GM19238 (cell line): ENCODE results near the gene RALGAPB.
"Not testable (repeated sequence)": the region's sequence is repeated elsewhere in the genome, so short reads cannot be mapped to it uniquely, and the experiment has no call there.

ENCODE experiments used
- DNase-seq: peaks from one replicate; pipeline ENCODE4 v3.0.0; 2011; ENCODE audit warnings: low spot score; ENCODE audit not compliant: insufficient read length

The RALGAPB gene

DNA sequence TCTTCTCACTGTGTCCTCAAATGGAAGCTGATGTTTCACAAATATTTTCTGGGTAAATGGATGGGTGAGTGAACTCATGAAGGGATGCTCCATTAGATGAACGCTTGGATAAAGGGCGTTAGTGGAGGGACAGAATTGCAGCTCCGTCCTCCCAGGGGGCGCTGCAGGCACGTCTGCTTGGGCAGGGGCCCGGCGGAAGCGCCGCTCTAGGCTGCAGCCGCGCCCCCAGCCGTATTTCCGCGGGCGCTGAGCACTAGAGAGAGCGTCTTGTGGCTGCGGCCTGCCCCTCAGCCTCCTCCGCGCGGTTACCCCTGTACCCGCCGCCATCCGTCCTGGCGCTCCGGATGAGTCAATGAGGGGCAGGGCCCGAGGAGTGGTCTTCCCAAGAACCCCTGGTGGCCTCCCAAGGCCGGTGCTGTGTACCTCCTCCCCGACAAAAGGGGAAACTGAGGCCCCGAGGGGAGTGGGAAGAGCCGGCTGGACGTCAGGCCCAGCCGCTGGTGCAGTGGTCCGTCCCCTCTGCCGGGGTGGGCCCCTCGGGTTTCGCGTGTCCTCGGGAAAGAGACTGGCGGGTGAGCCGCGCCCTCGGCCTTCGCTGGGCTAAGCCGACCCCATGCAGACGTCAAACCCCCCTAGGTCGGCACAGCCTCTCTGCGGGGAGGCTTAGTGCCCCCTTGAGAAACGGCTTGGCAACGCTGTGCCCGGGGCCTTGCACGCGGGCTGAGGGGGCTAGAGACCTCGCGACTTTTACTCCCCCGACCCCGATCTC lies 26.0 kb upstream of the RALGAPB start:
- peak; percentile 84 for DNase-seq

DNA sequence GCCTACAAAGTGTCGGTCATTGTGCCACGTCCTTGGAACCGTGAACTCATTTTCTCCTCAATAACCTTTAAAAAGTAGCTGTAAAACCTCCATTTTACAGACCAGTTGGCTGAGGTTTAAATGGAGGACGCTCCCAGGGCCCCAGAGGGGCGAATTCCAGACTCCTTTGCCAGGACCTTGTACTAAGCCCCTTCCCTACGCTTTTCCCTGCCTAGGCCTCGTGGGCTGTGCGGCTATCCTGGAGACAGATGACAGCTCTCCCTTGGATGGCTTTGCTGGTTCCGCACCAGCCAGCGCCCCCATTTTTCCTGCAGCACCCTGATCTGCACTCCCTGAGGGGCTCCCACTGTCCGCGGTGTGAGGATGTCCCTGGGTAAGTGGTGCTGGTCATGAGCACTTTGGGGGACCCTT lies 25.4 kb upstream of the RALGAPB start:
- DNase-seq = no peak

DNA sequence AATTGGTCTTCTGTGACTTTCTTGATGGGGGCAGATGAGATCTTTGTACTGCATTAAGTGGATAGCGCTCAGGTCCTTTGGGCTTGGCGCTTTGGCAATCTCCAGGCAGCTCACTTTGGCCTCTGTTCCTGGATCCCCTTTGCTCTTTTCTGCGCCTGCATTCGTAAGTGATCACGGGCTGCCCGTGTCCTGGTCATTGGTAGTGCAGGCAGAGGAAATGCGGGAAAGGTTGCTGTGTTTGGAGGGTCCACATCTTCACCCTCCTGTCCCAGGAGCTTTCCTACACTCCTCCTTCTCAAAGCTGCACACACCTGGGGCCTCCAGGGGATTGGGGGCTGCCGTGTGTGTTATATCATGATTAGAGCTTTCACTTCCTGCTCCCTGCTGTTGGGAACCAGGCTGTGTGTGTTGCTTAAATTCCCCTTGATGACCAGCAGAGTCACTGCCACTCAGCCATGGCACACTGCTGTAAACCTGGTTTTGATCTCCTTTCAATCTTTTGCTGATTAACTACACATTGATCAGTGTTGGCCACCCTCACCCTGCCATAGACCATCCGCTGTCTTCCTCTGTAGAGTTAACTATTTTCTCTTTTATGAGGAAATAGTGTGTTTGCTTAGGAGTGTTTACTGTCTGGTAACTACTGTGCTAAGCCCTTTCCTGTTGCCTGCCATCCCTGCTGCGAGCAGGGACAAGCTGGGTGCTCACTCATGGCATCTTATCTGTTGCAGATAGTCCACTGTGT lies 24.5 kb upstream of the RALGAPB start:
- peak; percentile 23 for DNase-seq

DNA sequence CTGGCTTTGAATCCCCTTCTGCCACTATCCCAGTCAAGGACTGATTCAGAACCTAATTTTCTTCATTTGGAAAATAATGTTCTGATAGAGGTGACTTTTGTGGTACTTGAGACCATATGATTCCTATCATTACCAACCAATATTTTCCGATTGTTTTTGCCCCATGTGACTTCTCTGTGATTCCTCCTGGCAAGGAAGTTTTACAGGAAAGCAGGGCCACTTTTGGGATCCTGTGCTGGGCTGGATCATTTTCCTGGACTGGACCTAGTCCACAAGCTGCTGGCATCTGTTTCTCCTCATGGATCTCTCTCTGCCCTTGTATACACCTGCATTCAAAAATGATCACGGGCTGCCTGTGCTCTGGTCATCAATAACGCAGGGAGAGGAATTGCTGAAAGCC lies 23.6 kb upstream of the RALGAPB start:
- no peak for DNase-seq

DNA sequence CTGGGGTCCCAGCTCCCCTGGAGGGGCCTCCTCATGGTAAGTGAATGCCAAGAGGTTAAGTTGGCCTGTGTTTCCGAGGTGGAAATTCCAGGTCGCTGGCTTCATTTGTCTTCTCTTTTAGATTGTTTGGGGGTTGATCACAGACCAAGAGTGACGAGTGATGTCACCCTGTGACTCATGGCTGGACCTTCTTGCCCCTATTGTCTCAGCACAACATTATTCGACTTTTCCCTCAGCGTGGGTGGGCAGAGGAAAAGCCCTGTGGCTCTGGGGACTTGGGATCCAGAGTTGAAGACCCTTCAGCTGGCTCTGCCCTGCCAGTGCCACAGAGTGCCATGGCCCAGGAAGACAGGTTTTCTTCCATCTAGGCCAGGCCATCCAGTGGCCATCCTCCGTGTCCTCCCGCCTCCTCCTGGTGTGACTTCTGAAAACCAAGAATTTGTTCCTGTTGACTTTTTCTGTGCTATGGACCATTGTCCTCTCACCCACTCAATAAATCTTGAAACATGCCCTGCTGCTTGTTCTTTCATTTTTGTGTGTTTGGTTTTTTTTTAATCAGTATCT lies 22.1 kb upstream of the RALGAPB start:
- no peak for DNase-seq

DNA sequence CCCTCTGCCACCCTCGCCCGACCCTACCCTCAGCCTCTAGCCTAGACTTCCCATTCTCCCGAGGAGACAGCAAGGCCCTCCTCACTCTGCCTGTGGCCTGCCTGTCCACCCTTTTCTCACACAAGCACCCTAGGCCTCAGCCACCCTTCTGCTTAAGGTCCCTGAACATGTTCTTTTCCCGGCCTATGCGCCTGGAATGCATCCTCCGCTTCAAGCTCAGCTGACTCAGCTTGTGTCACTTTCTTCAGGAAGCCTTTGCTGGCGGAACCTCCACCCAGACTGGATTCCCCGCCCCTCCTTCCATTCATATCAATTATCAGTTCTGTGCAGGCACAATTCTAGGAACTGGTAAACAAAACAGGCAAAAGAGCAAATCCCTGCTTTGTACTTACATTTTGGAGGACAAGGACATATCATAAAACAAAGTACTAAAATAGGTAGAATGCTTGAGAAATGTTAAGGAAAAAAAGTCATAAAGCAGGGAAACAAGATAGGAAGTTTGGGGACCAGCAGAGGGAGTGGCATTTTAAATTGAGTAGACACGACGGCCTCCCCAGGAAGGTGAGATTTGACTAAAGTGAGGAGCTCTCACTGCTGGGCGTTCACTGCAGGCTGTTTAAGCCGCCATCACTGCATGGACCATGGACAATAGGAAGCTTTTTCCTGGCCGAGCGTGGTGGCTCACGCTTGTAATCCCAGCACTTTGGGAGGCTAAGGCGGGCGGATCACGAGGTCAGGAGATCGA lies 19.6 kb upstream of the RALGAPB start:
- no peak for DNase-seq

DNA sequence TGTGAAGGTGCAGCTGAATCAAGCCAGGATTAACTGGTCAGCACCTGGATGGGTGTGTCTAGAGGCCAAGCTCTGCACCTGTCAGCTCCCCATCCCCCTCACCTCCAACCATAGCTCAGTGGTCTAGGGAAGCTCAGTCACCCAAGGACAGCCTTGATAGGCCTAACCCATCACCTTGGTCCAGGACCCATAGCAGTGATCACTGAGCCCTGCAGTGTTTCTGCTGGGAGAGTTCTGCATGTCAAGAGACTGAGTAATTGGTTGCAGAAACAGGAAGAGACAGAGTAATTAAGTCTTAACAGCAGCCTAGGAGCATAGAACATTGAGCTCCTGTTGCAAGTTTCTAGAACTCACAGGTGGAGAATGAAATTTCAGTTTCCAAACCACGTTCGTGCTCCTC lies 18.7 kb upstream of the RALGAPB start:
- peak; percentile 11 for DNase-seq

DNA sequence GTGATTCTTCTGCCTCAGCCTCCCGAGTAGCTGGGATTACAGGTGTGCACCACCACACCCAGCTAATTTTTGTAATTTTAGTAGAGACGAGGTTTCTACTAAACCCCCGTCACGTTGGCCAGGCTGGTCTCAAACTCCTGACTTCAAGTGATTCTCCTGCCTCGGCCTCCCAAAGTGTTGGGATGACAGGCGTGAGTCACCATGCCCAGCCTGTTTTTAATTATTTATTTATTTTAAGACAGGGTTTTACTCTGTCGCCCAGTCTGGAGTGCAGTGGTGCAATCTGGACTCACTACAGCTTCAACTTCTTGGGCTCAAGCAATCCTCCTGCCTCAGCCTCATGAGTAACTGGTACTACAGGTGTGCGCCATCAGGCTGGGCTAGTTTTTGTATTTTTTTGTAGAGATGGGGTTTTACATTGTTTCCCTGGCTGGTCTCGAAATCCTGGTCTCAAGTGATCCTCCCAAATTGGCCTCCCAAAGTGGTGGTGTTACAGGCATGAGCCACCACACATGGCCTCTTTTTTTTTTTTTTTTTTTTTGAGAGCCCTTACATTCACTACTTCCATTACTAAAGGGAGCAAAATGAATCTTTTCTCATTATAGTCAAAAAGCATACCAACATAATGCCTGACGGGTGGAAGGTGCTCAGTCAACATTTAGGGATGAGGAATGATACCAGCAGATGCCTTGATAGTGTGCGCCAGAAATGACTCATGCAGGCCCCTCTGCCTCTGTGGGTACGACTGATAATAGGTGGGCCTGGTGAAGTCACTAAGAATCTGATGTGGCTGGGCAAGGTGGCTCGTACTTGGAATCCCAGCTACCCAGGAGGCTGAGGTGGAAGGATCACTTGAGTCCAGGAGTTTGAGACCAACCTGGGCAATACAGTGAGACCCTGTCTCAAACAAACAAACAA lies 17.8 kb upstream of the RALGAPB start:
- DNase-seq = no peak

DNA sequence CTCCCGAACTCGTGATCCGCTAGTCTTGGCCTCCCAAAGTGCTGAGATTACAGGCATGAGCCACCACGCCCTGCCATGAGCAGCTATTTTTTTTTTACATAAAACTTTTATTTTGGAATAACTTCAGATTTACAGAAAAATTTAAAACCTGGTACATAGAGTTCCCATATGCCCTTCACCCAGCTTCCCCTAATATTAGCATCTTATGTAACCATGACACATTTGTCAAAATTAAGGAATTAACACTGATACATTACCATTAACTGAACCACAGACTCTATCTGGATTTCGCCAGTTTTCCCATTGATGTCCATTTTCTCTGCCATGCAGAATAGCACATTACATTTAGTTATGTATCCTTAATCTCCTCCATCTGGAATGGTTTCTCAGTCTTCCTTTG lies 14.3 kb upstream of the RALGAPB start:
- no peak for DNase-seq

DNA sequence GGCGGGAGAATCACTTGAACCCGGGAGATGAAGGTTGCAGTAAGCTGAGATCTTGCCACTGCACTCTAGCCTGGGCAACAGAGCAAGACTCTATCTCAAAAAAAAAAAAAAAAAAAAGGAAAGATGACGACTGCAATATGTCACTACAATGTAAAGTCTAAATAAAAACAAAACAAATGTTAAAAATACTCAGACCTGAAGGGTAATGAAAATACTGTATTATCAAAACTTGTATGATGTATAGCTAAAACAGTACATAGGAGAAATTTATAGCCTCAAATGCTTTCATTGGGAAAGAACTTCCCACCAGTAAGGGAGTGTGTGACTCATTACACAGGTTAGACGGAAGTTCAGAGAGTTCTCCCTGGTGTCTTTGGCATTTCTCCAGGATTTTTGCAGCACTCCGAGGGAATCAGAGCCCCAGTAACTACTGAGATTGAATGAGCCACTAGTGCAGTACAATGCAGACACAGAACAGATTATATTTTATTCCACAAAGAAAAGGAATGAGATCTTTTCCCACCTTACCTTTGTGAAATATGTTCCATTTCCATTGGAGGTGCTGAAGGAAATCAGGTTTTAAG lies 12.5 kb upstream of the RALGAPB start:
- no peak for DNase-seq

DNA sequence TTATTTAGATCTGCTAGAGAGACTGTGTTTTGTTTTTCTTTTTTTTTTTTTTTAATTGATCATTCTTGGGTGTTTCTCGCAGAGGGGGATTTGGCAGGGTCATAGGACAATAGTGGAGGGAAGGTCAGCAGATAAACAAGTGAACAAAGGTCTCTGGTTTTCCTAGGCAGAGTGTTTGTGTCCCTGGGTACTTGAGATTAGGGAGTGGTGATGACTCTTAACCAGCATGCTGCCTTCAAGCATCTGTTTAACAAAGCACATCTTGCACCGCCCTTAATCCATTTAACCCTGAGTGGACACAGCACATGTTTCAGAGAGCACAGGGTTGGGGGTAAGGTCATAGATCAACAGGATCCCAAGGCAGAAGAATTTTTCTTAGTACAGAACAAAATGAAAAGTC lies 12.0 kb upstream of the RALGAPB start:
- not testable (repeated sequence) for DNase-seq

DNA sequence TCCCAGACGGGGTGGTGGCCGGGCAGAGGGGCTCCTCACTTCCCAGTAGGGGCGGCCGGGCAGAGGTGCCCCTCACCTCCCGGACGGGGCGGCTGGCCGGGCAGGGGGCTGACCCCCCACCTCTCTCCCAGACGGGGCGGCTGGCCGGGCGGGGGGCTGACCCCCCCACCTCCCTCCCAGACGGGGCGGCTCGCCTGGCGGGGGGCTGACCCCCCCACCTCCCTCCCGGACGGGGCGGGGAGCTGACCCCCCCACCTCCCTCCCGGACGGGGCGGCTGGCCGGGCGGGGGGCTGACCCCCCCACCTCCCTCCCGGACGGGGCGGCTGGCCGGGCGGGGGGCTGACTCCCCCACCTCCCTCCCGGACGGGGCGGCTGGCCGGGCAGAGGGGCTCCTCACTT lies 11.5 kb upstream of the RALGAPB start:
- not testable (repeated sequence) for DNase-seq

DNA sequence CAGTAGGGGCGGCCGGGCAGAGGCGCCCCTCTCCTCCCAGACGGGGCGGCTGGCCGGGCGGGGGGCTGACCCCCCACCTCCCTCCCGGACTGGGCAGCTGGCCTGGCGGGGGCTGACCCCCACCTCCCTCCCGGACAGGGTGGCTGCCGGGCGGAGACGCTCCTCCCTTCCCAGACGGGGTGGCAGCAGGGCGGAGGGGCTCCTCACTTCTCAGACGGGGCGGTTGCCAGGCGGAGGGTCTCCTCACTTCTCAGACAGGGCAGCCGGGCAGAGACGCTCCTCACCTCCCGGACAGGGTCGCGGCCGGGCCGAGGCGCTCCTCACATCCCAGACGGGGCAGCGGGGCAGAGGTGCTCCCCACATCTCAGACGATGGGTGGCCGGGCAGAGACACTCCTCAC lies 11.1 kb upstream of the RALGAPB start:
- not testable (repeated sequence) for DNase-seq

DNA sequence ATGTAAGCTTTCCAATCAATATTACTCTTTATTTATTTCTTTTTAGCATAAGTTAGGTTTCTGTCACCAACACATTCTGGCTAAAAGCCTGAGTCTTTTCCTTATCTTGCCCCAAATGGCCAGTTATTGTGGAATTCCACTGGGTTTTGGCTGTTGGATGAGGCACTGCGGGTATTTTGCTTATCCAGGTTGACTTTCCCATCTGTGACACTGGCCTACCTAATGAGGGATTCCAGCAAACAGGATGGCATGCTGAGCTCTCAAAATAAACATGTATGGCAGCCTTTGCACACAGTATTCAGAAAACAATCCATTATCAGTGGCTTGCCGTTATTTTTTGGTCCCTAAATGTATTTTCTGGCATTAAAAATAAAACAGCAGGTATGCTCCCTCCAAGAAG lies 6.5 kb upstream of the RALGAPB start:
- DNase-seq = no peak

DNA sequence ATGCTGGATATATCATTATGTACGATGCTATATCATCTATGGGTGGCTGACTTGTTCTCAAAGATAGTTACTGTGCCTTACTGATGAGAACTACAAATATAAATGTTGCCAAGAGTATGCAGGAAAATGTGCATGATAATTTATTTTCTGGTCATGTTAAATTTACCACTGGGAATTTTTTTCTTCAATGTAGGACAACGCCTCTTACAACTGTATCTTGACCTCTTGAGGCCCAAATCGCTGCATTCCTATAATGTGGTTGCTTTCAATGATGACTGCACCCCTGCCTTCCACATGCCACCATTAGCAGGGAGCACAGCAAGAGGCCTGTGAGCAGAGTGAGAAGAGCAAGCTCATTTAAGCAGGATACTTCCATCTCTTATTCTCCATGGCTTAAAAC lies 5.7 kb upstream of the RALGAPB start:
- no peak for DNase-seq

DNA sequence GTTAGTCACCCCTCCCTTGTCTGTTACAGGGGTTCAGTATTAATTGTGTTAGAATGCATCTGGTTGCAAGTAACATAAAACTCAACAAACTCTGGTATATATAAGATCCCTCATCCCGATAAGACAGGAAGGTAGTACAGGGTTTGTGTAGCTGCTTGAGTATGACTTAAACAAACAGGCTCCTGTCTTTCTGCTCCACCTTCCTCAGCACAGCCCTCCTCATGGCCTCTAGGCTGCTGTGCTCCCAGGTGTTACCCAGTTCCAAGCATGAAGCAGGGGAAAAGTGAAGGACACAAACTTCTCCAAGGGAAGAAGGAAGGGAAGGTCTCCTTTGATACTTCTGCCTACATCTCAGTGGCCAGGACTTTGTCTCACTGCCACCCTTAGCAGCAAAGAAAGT lies 1.4 kb upstream of the RALGAPB start:
- no peak for DNase-seq

DNA sequence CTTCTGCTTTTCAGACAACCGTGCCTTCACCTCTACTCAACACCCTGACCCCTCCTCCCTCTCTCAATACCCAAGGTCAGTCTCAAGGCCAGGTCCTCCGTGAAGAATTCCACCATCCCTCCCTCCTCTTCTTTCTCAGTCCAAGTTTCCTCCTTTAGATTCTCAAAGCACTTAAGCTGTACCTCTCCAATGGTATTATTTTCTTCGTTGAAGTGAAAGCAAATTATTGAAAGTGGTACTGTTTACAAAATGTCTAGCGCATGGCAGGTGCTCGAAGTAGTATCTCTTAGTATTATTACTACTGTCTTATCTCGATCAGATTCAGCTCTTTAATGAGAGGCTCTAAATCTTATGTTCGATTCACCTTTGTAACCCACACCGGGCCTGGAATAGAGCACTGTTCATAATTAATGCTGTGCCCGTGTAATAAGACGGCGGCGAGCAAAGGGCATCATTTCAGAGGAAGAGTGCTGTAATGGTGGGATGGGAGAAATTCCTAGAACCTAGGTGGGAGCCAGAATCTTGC lies 593 bp upstream of the RALGAPB start:
- no peak for DNase-seq

DNA sequence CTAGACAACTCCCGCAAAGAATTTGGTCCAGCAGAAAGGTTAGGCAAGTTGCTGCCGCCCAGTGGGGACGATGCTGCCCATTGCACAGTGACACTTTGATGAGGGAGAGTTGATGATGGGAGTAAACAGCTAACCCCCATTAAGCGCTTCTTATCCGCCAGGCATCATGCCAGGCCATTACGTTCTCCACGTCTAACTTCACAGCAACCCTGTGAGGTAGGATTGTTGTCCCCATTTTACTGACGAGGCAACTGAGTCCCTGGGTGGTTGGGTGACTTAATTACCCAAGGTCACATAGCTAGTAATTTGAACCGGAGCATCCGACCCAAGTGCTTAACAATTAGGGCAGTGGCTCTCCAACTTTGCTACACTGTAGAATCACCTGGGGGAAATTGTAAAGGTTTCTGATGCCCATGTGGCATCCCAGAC lies 738 bp downstream of the RALGAPB start:
- no peak for DNase-seq

DNA sequence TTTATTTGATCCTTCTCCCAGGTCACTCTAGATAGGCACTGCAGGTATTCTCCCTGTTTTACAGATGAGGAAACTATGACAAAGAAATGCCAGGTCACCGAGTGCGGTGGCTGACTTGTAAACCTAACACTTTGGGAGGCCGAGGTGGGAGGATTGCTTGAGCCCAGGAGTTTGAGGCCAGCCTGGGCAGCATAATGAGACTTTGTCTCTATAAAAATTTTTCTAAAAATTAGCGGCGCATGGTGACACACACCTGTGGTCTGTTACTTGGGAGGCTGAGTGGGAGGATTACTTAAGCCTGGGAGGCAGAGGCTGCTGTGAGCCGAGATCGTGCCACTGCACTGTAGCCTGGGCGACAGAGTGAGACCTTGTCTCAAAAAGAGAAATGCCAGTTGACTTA lies 5.1 kb downstream of the RALGAPB start:
- no peak for DNase-seq

DNA sequence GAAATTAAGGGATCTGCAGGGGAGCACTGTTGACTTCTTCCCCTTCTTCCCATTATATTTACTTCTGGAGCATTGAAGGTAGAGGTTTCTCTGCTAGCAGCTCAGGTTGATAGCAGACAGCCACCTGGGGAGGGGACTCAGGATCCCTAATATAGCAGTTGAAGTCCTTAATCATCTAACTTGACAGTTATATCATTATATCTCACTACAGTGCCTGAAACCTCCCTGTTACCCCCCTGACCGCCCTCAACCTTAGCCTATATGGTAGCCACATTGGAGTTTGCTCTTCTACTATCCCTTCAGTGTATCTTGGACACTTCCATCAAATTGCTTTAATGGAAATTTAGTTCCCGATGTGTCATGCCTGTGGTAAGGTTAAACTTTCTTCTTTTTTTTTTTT lies 7.0 kb downstream of the RALGAPB start:
- DNase-seq = no peak
